Esophagus (tissue), 2 donors: ENCODE measurements around the gene CNIH2. TPM values are rescaled to one million over a fixed set of nuclear protein-coding genes. Genes with fewer than 3 reads are reported as not detected.

Experiments
- H3K27ac ChIP-seq, 2 donors: one replicate each; pipeline ENCODE4 v1.5.1; 2013; ENCODE audit warnings: low read depth in 2 of 2, mild to moderate bottlenecking in 2 of 2, inconsistent platforms in 1 of 2, low read length in 1 of 2, moderate library complexity in 1 of 2
- H3K27me3 ChIP-seq, 2 donors: one replicate each; pipeline ENCODE4 v1.6.1; 2013; ENCODE audit warnings: low read length in 2 of 2, control low read depth in 1 of 2, mild to moderate bottlenecking in 1 of 2; ENCODE audit not compliant: insufficient read depth in 2 of 2, control insufficient read depth in 1 of 2
- H3K36me3 ChIP-seq, 2 donors: one replicate each; pipeline ENCODE4 v1.6.1; 2013; ENCODE audit warnings: low read length in 1 of 2; ENCODE audit not compliant: control insufficient read depth in 2 of 2, insufficient read depth in 2 of 2
- H3K4me1 ChIP-seq, 2 donors: one replicate each; pipeline ENCODE4 v1.6.1; 2013; ENCODE audit warnings: low read length in 1 of 2; ENCODE audit not compliant: control insufficient read depth in 2 of 2, insufficient read depth in 2 of 2
- H3K4me3 ChIP-seq, 2 donors: one replicate each; pipeline ENCODE4 v1.5.1; 2013; ENCODE audit warnings: low read length in 2 of 2, mild to moderate bottlenecking in 2 of 2, low read depth in 1 of 2, moderate library complexity in 1 of 2
- H3K9me3 ChIP-seq, 2 donors: one replicate each; pipeline ENCODE4 v1.6.1; 2013; ENCODE audit warnings: mild to moderate bottlenecking in 2 of 2, low read depth in 1 of 2, low read length in 1 of 2, moderate library complexity in 1 of 2; ENCODE audit not compliant: control insufficient read depth in 2 of 2, insufficient read depth in 1 of 2
- WGBS, 2 donors: extraction: QIAGEN DNeasy Blood & Tissue Kit; methylation state at CpG; one replicate each; pipeline ENCODE4 v1.1.7; 2013; 5-methylcytosine and 5-hydroxymethylcytosine counted together
- polyA plus RNA-seq, 2 donors: library from polyadenylated mRNA; stranded (reverse); fragments of 200-250 nt; gene quantifications; one replicate each; pipeline ENCODE4 v1.2.3, GENCODE V29; 2013
- donor health status: healthy with polysubstance abuse.
- donor health status: Bipolar disorder and iron deficiency.

Gene CNIH2
- polyA plus RNA-seq, 2 donors = 0.62 to 0.77 TPM

GRCh38 chr11:66238786-66239413, 39.1 kb upstream of the CNIH2 start:
- Histone ChIP-seq H3K27ac (no peak overlapping the region), H3K27me3 (no peaks in the 10 kb centered on the region), H3K4me3 (no peak overlapping the region), H3K4me1 (no peaks in the 10 kb centered on the region), H3K9me3 (no peaks in the 10 kb centered on the region), H3K36me3 (peaks cover 28 to 62% of the 10 kb centered on the region in 2 donors)
- WGBS, 2 donors = 89 to 90% methylated on average over 17 of the region's 17 CpGs

GRCh38 chr11:66239511-66239910, 38.5 kb upstream of the CNIH2 start:
- no peaks in the 10 kb centered on the region for H3K4me1 ChIP-seq
- no peaks in the 10 kb centered on the region for H3K27me3 ChIP-seq
- no peaks in the 10 kb centered on the region for H3K9me3 ChIP-seq
- H3K4me3 ChIP-seq = no peak overlapping the region
- H3K36me3 ChIP-seq = peaks cover 25 to 59% of the 10 kb centered on the region in 2 donors
- no peak overlapping the region for H3K27ac ChIP-seq
- 77% methylated on average over 3 of the region's 3 CpGs for WGBS, 2 donors

DNA sequence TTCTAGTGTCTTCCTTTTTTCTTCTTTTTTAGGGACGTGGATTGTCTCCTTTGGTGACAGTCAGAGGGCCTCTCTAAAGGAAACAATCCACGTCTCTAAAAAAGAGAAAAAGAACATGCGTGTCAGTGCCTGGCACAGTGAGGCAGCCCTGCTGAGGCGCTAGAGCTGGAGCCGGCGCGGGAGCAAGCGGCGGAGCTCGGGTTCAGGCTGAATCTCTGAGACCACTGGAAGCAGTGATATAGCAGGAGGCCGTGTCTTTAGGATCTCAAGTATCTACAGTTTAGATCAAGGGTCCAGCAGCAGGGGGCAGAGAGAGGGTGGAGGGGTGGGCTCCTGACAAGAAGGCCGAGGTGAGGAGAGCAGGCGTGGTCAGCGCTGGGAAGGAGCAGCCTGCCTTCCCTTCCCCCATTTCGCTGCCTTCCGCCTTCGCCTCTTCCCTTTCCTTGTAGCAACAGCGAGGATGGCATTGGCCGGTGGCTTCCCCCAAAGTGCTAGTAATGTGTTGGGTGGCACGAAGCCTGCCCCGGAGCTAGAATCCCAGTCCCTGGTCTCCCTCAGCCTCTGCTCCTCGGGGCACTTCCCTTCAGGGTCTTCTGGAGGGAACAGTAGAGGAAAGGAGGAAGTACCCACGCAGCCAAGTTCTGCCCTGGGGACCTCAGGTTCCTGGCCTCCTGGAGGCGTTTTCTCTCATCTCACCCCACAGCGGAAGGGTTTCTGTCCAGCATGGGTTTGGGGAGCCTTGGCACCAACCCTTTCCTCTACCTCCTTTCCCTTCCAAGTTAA, 37.8 kb upstream of the CNIH2 start:
- Histone ChIP-seq H3K36me3 (peaks cover 21 to 62% of the 10 kb centered on the region in 2 donors), H3K4me3 (no peak overlapping the region), H3K4me1 (no peaks in the 10 kb centered on the region), H3K9me3 (no peaks in the 10 kb centered on the region), H3K27me3 (no peaks in the 10 kb centered on the region), H3K27ac (no peak overlapping the region)
- 82 to 87% methylated on average over 22 to 25 of the region's 25 CpGs for WGBS, 2 donors

DNA sequence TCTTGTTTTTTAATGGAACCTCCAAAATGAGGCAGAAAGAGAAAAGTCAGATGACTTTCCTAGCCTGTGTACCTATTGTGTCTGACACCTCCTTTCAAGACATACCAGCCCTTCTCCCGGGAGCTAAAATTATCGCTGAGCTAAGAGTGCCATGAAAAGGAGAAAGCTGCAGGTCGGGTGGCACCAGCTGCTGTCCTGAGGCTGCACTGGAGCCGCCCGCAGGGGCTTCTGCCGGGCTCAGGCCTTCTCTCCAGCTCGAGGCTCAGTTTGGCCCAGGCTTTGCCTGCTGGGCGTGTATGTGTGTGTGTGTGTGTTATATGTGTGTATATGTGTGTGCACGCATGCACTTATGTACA, 37.2 kb upstream of the CNIH2 start:
- Histone ChIP-seq H3K27me3 (no peaks in the 10 kb centered on the region), H3K36me3 (peaks cover 16 to 62% of the 10 kb centered on the region in 2 donors), H3K9me3 (no peaks in the 10 kb centered on the region), H3K4me3 (no peak overlapping the region), H3K4me1 (no peaks in the 10 kb centered on the region), H3K27ac (no peak overlapping the region)
- 87% methylated on average over 9 of the region's 9 CpGs for WGBS, 2 donors

GRCh38 chr11:66242095-66242765, 35.7 kb upstream of the CNIH2 start:
- Histone ChIP-seq H3K4me1 (no peaks in the 10 kb centered on the region), H3K27ac (no peak overlapping the region), H3K36me3 (peaks cover 11 to 60% of the 10 kb centered on the region in 2 donors), H3K9me3 (no peaks in the 10 kb centered on the region), H3K27me3 (no peaks in the 10 kb centered on the region), H3K4me3 (no peak overlapping the region)
- 76 to 77% methylated on average over 14 of the region's 14 CpGs for WGBS, 2 donors

DNA sequence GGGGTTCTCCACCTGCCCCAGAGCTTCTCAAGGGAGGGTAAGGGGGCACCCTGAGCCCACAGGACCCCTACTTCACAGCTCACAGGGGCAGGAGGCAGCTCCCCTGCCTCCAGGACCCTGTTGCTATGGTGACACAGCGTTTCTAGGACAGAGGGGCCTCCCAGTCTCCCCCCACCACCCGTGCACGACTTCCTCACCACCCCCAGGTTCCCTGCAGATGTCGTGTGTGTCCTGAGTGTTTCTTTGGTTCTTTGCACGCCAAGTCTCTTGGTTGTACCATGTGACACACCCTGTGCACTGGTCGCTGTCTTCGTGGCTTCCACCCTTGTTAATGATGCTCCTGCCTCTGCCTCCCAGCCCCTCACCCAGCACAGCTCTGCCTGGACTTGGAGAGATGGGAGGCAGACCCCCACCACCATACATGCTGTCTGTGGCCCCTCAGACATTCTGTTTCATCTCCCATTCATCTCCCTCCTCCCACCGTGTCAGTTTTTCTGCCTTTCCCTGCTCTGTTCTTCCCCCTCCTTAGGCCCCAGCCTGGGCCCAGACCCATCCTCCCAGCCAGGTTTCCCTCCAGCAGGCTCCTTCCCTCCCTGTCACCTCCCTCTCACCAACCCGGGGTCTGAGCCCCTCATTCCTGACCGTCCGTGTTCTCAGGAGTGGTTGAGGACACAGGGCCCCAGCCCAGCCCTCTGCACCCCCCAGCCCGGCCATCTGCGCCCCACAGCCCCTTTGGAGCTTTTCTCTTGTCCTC, 34.0 kb upstream of the CNIH2 start:
- Histone ChIP-seq H3K4me3 (no peak overlapping the region), H3K36me3 (peaks cover 9 to 51% of the 10 kb centered on the region in 2 donors), H3K9me3 (no peaks in the 10 kb centered on the region), H3K27me3 (no peaks in the 10 kb centered on the region), H3K4me1 (no peaks in the 10 kb centered on the region), H3K27ac (no peak overlapping the region)
- WGBS, 2 donors = 76 to 81% methylated on average over 13 of the region's 13 CpGs

GRCh38 chr11:66247295-66247694, 30.7 kb upstream of the CNIH2 start:
- whole genome bisulfite sequencing, 2 donors = 88 to 89% methylated on average over 4 of the region's 4 CpGs
- H3K4me3 ChIP-seq = no peak overlapping the region
- no peaks in the 10 kb centered on the region for H3K9me3 ChIP-seq
- H3K27ac ChIP-seq = no peak overlapping the region
- H3K36me3 ChIP-seq = peaks cover 0 to 23% of the 10 kb centered on the region in 2 donors
- no peaks in the 10 kb centered on the region for H3K4me1 ChIP-seq
- H3K27me3 ChIP-seq = no peaks in the 10 kb centered on the region

- WGBS, 2 donors = 86 to 88% methylated on average over 3 of the region's 3 CpGs
- no peaks in the 10 kb centered on the region for H3K9me3 ChIP-seq
These were observed 30.2 kb upstream of the CNIH2 start for GRCh38 chr11:66247801-66248200.

DNA sequence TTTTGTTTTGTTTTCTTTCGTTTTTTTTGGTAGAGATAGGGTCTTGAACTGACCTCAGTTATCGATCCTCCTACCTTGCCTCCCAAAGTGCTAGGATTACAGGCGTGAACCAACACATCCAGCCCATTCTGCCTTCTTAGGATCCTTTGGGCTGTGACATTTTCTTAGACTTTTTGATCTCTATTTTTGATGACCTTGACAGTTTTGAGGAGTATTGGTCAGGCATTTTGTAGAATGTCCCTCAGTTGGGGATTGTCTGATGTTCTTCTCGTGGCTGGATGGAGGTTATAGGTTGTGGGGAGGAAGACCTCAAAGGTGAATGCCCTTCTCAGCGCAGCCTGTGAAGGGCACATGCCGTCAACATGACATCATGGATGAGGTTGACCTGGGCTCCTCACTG, 29.1 kb upstream of the CNIH2 start:
- Histone ChIP-seq H3K4me3 (no peak overlapping the region), H3K4me1 (no peaks in the 10 kb centered on the region), H3K27me3 (no peaks in the 10 kb centered on the region), H3K9me3 (no peaks in the 10 kb centered on the region), H3K27ac (no peak overlapping the region), H3K36me3 (peaks cover 0 to 12% of the 10 kb centered on the region in 2 donors)
- 88 to 89% methylated on average over 6 of the region's 6 CpGs for WGBS, 2 donors

More at GRCh38 chr11:66247801-66248200, 30.2 kb upstream of the CNIH2 start:
- Histone ChIP-seq H3K27me3 (no peaks in the 10 kb centered on the region), H3K4me1 (no peaks in the 10 kb centered on the region), H3K27ac (no peak overlapping the region), H3K4me3 (no peak overlapping the region), H3K36me3 (peaks cover 0 to 18% of the 10 kb centered on the region in 2 donors)
